Right ventricle myocardium superior (tissue), 1 donor: ENCODE data around the gene ANKS4B. TPM values are rescaled to one million over a fixed set of nuclear protein-coding genes. Genes with fewer than 3 reads are reported as not detected.
"Not testable (repeated sequence)": the region's sequence is repeated elsewhere in the genome, so short reads cannot be mapped to it uniquely, and the experiment has no call there.

ENCODE experiments used
- ATAC-seq: fragments of 200-7000 bp; cut with Tn5 transposase; one replicate; pipeline ENCODE4 v1.9.1; 2020; ENCODE audit warnings: mild to moderate bottlenecking; ENCODE audit not compliant: poor library complexity
- DNase-seq: peaks from one replicate; pipeline ENCODE4 v3.0.0-alpha.2; 2020
- intact Hi-C: fragments of 100-400 bp; cut with DNase I; formaldehyde crosslinking; loops from one replicate; pipeline ENCODE4 v1.11.2; 2022
- long read RNA-seq: library from polyadenylated mRNA; unstranded; transcript quantifications from one replicate; pipeline ENCODE4 v2.0.0, GENCODE V29; 2021
- total RNA-seq: library from RNA; stranded (reverse); fragmentation: NEBNext Ultra II Directional; extraction: Animal tissue kit (Norgen Biotek cat#: 25700); gene quantifications from one replicate; pipeline ENCODE4 v1.2.1, GENCODE V29; 2021
- donor health status: DM: no; HTN: yes; CAD: no; lungs with severe emphysema.

ANKS4B gene
- not detected for total RNA-seq
- long read RNA-seq, partial matches to known transcripts: 0 of 1 reads
- long read RNA-seq, other reads (novel, unspliced or antisense): 1 of 1 reads

- no peak for DNase-seq
- intact Hi-C loops: no loop called here
- no peak for ATAC-seq
Measured at GRCh38 chr16:21233521-21234150, at the start of gene ANKS4B. ANKS4B (plus strand) TSS chr16:21233699; CDS start chr16:21233738, 39 bp downstream.

- intact Hi-C loops: loop anchor here (10.0 kb wide), 1 partner anchor 371 kb away; no protein-coding TSS in a partner anchor
- ATAC-seq: no peak
Measured at GRCh38 chr16:21183995-21184394, 49.5 kb upstream of the ANKS4B start.

GRCh38 chr16:21184834-21185233, 48.7 kb upstream of the ANKS4B start:
- intact Hi-C loops: loop anchor here (10.0 kb wide), 1 partner anchor 370 kb away; no protein-coding TSS in a partner anchor

More at GRCh38 chr16:21183995-21184394, 49.5 kb upstream of the ANKS4B start:
- DNase-seq: no peak

GRCh38 chr16:21185659-21186325, 47.7 kb upstream of the ANKS4B start:
- no peak for ATAC-seq
- intact Hi-C loops: loop anchor here (10.0 kb wide), 1 partner anchor 369 kb away; no protein-coding TSS in a partner anchor
- no peak for DNase-seq

More at GRCh38 chr16:21184834-21185233, 48.7 kb upstream of the ANKS4B start:
- DNase-seq (no peak), ATAC-seq (no peak)

- intact Hi-C loops: loop anchor here (10.0 kb wide), 1 partner anchor 368 kb away; no protein-coding TSS in a partner anchor
- ATAC-seq (no peak), DNase-seq (no peak)
Measured at GRCh38 chr16:21186326-21186691, 47.2 kb upstream of the ANKS4B start.

GRCh38 chr16:21189311-21189710, 44.2 kb upstream of the ANKS4B start:
- DNase-seq (no peak), ATAC-seq (no peak)
- intact Hi-C loops: loop anchor here (2.0 to 10.0 kb wide), 2 partner anchors 111 to 365 kb away; no protein-coding TSS in a partner anchor

GRCh38 chr16:21190013-21190412, 43.5 kb upstream of the ANKS4B start:
- ATAC-seq: no peak
- no peak for DNase-seq
- intact Hi-C loops: no loop called here

- ATAC-seq: no peak
- no peak for DNase-seq
- intact Hi-C loops: no loop called here
Measured at GRCh38 chr16:21190599-21190998, 42.9 kb upstream of the ANKS4B start.

GRCh38 chr16:21192991-21193390, 40.5 kb upstream of the ANKS4B start:
- intact Hi-C loops: no loop called here
- DNase-seq (no peak), ATAC-seq (no peak)

GRCh38 chr16:21194771-21195301, 38.7 kb upstream of the ANKS4B start:
- DNase-seq (no peak), ATAC-seq (no peak)
- intact Hi-C loops: no loop called here

- ATAC-seq, intact Hi-C loops, DNase-seq: not testable (repeated sequence)
Measured at GRCh38 chr16:21195330-21195729, 38.2 kb upstream of the ANKS4B start.

GRCh38 chr16:21197112-21197511, 36.4 kb upstream of the ANKS4B start:
- DNase-seq (no peak), ATAC-seq (no peak)
- intact Hi-C loops: no loop called here

GRCh38 chr16:21197621-21198020, 35.9 kb upstream of the ANKS4B start:
- intact Hi-C loops: no loop called here
- DNase-seq (no peak), ATAC-seq (no peak)

GRCh38 chr16:21199607-21200218, 33.8 kb upstream of the ANKS4B start:
- intact Hi-C loops: no loop called here
- ATAC-seq (no peak), DNase-seq (no peak)

- no peak for DNase-seq
- intact Hi-C loops: no loop called here
- ATAC-seq: no peak
Measured at GRCh38 chr16:21203155-21203797, 30.2 kb upstream of the ANKS4B start.

GRCh38 chr16:21205303-21205702, 28.2 kb upstream of the ANKS4B start:
- no peak for DNase-seq
- no peak for ATAC-seq
- intact Hi-C loops: no loop called here

- DNase-seq (no peak), ATAC-seq (no peak)
- intact Hi-C loops: no loop called here
Measured at GRCh38 chr16:21206550-21206949, 26.9 kb upstream of the ANKS4B start.

- intact Hi-C loops: no loop called here
- DNase-seq (no peak), ATAC-seq (no peak)
Measured at GRCh38 chr16:21208446-21209230, 24.9 kb upstream of the ANKS4B start.
